Activated naive CD4-positive, alpha-beta T cell treated with anti-CD3 and anti-CD28 coated beads, Interleukin-2, amount 50 U/mL, for 72 hours (primary cell): ENCODE results near the gene PHYKPL. TPM values are rescaled to one million over a fixed set of nuclear protein-coding genes. Genes with fewer than 3 reads are reported as not detected.
"Not testable (repeated sequence)": the region's sequence is repeated elsewhere in the genome, so short reads cannot be mapped to it uniquely, and the experiment has no call there.

Source experiments
- ATAC-seq, 2 donors: fragments of 150-1000 bp; cut with Tn5 transposase; 2 replicates each; pipeline ENCODE4 v1.10.0; 2021; ENCODE audit warnings: mild to moderate bottlenecking in 2 of 2, moderate library complexity in 2 of 2
- DNase-seq, 2 donors: peaks; one replicate each; pipeline ENCODE4 v3.0.0; 2021 to 2022; ENCODE audit warnings: low spot score in 2 of 2
- H3K27ac Mint-ChIP-seq, 2 donors: one replicate each; pipeline ENCODE4 v1.8.0; 2022; ENCODE audit warnings: mild to moderate bottlenecking in 2 of 2, mixed read lengths in 2 of 2
- H3K36me3 Mint-ChIP-seq, 2 donors: one replicate each; pipeline ENCODE4 v1.8.0; 2022; ENCODE audit warnings: mixed read lengths in 2 of 2
- H3K9me3 Mint-ChIP-seq, 2 donors: one replicate each; pipeline ENCODE4 v1.8.0; 2022; ENCODE audit warnings: mixed read lengths in 2 of 2
- total RNA-seq, 2 donors: library from RNA; stranded (reverse); gene quantifications; one replicate each; pipeline ENCODE4 v1.2.3, GENCODE V29; 2022

The PHYKPL gene
- total RNA-seq, 2 donors from 2014 or later: 51.1 to 97.6 TPM

GRCh38 chr5:178271231-178271630 is 38.6 kb upstream of the PHYKPL start:
- Mint-ChIP-seq H3K36me3 (no peaks in the 10 kb centered on the region), H3K9me3 (peaks cover 0 to 5% of the 10 kb centered on the region in 2 donors), H3K27ac (no peak overlapping the region)
- DNase-seq (no peak), ATAC-seq (no peak)

DNA sequence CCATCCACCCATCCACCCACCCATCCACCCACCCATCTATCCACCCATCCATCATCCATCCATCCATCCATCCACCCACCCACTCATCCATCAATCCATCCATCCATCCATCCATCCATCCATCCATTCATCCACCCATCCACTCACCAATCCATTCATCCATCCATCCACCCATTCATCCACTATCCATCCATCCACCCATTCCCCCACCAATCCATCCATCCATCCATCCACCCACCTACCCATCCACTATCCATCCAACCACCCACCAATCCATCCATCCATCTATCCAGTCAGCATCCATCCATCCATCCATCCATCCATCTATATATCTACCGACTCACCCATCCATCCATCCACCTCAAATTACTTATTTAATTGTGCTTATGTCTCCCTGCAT is 36.9 kb upstream of the PHYKPL start:
- peaks cover 0 to 5% of the 10 kb centered on the region in 2 donors for H3K9me3 Mint-ChIP-seq
- H3K27ac Mint-ChIP-seq: no peak overlapping the region
- ATAC-seq: no peak
- DNase-seq: no peak
- H3K36me3 Mint-ChIP-seq: no peaks in the 10 kb centered on the region

GRCh38 chr5:178267876-178268275 is 35.3 kb upstream of the PHYKPL start:
- H3K27ac Mint-ChIP-seq: no peak overlapping the region
- ATAC-seq (no peak), DNase-seq (no peak)
- H3K9me3 Mint-ChIP-seq: peaks cover 5% of the 10 kb centered on the region in 2 donors
- no peaks in the 10 kb centered on the region for H3K36me3 Mint-ChIP-seq

- Mint-ChIP-seq H3K9me3 (peaks cover 5 to 10% of the 10 kb centered on the region in 2 donors), H3K36me3 (no peaks in the 10 kb centered on the region), H3K27ac (peak overlapping the region in 1 of 2 donors; percentile 27)
- no peak for ATAC-seq
- DNase-seq: no peak
These were observed 34.6 kb upstream of the PHYKPL start for GRCh38 chr5:178267245-178267644.

GRCh38 chr5:178266581-178266980 is 34.0 kb upstream of the PHYKPL start:
- Mint-ChIP-seq H3K36me3 (no peaks in the 10 kb centered on the region), H3K9me3 (peaks cover 5 to 10% of the 10 kb centered on the region in 2 donors), H3K27ac (peak overlapping the region in 1 of 2 donors; percentile 27)
- no peak for DNase-seq
- no peak for ATAC-seq

DNA sequence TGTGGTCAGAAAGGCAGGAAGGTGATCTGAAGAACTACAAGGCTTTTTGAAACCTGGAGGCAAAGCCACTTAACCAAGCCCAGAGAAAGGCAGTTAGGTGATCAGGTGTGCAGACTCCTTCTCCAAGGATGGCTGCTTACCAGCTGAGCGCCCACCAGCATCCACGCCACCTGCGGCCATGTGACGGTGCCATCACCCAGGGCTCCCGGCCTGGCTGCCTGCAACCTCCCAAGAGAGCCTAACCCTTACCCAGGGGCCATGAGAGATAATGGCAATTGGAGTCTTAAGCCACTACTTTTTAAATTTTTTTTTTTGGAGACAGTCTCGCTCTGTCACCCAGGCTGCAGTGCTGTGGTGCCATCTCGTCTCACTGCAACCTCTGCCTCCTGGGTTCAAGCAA is 33.1 kb upstream of the PHYKPL start:
- Mint-ChIP-seq H3K27ac (no peak overlapping the region), H3K9me3 (peaks cover 5 to 10% of the 10 kb centered on the region in 2 donors), H3K36me3 (no peaks in the 10 kb centered on the region)
- DNase-seq (no peak), ATAC-seq (no peak)

- Mint-ChIP-seq H3K9me3 (peaks cover 5% of the 10 kb centered on the region in 2 donors), H3K27ac (no peak overlapping the region), H3K36me3 (no peaks in the 10 kb centered on the region)
- DNase-seq (no peak), ATAC-seq (no peak)
These were observed 31.4 kb upstream of the PHYKPL start for GRCh38 chr5:178264044-178264443.

DNA sequence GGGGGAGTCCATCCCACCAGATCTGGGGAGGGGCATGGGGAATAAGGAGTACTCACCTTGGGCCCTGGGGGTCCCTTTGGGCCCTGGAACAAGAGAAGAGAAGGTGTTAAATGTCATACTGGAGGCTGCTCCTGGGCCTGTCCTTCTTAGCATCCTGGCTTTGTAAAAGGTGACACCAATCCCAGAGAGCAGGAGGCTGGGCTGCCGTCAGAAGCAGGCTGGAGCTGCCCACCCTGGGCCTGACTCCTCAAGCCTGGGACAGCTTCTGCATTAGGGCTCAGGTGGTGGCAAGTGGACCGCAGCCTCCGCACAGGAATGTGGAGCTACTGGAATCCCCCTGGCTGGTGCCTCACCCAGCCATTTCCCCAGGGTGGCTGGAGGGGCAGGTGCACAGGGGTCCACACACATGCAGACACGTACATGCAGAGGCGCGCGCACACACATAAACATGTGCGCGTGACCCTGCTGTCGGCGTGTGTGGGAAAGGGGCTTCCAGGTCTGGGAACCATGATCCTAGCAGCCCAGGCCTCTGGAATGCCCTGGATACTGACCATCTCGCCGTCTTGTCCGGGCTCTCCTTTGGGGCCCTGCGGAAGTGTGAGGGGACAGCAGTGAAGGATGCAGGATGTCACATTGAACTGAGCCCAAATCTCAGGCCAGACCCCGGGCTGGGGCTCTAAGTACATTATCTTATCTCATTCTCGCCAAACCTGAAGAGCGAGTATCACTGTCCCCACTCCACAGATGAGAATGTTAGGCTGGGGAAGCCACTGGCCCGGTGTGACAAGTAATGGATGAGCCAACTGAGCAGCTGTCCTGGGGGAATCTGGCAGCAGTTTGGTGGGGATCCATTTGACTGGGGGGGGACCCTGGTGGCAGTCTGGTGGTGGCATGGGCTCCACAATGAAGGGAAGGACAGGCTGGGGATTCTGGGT is 29.3 kb upstream of the PHYKPL start:
- no peak for ATAC-seq
- H3K36me3 Mint-ChIP-seq: no peaks in the 10 kb centered on the region
- no peak for DNase-seq
- peaks cover 5% of the 10 kb centered on the region in 2 donors for H3K9me3 Mint-ChIP-seq
- H3K27ac Mint-ChIP-seq: no peak overlapping the region

DNA sequence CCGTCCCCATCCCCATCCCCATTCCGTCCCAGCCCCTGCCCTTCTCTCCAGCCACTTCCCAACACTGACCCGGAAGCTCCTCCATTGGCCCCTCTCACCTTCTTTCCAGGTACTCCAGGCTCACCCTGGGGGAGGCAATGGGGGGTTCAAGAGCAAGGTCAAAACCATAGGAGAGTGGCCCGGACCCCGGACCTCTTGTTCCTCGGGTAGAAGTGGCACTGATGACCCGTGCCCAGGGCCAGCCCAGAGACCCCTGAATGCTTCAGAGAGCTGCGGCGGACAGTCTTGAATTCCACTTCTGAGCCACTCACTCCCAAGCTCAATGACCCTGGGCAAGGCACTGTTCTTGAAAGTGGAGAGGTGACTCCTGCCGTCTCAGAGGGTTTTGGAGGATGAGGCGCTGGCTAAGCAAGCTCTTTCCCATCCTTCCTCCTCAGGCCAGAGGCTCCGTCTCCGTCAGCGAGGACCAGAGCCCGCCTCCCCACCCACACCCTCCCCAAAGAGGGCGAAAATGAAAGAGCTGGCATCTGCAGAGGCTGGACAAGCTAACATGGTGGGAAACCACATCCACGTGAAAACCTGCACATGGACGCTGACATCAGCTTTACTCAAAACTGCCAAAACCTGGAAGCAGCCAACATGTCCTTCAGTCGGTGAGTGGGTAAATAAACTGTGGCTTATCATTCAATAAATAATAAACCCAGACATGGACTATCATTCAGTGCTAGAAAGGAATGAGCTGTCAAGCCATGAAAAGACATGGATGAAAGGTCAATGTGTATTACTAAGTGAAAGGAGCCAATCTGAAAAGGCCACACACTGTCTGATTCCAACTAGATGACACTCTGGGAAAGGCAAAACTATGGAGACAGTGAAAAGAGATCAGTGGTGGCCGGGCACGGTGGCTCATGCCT is 27.3 kb upstream of the PHYKPL start:
- H3K27ac Mint-ChIP-seq: no peak overlapping the region
- ATAC-seq (peak in 1 of 2 donors; percentile 48), DNase-seq (no peak)
- H3K9me3 Mint-ChIP-seq: peaks cover 5% of the 10 kb centered on the region in 2 donors
- H3K36me3 Mint-ChIP-seq: no peaks in the 10 kb centered on the region

- Mint-ChIP-seq H3K36me3 (no peaks in the 10 kb centered on the region), H3K27ac (no peak overlapping the region), H3K9me3 (peaks cover 0 to 2% of the 10 kb centered on the region in 2 donors)
- DNase-seq (no peak), ATAC-seq (no peak)
These were observed 25.0 kb upstream of the PHYKPL start for GRCh38 chr5:178257650-178258049.

DNA sequence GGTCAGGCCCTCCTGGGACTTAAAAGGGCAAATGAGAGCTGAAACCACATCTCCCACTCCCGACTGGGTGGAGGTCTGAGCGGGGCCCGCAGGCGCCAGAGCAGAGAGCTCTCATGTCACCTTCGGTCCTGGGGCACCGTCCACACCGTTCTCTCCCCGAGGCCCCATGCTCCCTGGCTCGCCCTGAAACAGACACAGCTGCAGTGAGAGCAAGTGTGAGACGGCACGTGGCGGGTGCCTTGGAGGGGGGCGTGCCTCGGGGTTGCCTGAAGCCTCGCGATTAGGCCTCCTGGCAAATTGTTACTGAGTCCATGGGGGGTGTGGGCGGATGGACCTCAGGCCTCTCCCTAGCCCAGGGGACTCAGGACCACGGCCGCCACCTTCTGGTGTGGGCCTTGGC is 24.1 kb upstream of the PHYKPL start:
- Mint-ChIP-seq H3K36me3 (no peaks in the 10 kb centered on the region), H3K9me3 (no peaks in the 10 kb centered on the region), H3K27ac (no peak overlapping the region)
- ATAC-seq (no peak), DNase-seq (no peak)

- ATAC-seq, H3K9me3 Mint-ChIP-seq, H3K27ac Mint-ChIP-seq, DNase-seq, H3K36me3 Mint-ChIP-seq: not testable (repeated sequence)
These were observed 21.0 kb upstream of the PHYKPL start for GRCh38 chr5:178253632-178254031.

DNA sequence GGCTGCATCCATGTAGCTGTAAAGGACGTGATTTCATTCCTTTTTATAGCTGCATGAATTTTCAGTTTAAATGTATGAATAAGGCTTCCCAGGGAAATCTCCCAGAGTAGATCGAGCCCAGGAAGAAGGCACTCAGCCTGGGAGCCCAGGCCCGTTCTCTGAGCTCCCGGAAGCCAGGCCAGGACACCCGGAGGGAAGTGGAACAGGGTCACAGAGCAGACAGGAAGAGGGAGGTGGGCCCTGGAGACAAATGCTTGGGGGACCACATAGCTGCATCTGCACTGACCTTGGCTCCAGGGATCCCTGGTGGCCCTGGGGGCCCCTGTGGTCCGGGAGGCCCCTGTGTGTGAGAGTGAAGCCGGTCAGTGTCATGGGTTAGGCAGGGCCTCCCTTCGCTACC is 19.7 kb upstream of the PHYKPL start:
- H3K36me3 Mint-ChIP-seq: no peaks in the 10 kb centered on the region
- no peak overlapping the region for H3K27ac Mint-ChIP-seq

DNA sequence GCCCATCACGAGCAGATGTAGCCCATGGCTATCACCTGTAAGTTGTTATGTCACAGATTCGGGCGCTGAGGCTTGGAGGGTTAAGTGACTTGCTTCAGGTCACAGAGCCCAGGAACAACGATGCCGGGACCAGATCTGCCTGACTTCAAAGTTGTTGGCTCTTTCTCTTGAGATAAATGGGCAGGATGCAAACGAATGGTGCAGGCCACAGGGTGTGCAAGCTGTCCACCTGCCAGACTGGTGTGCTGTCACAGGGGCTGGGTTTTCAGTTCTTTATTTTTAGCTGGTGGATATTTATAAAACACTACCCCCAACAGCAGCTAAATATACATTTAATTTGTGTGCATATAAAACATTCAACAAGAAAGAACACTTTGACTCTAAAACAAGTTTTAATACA is 17.7 kb upstream of the PHYKPL start:
- Mint-ChIP-seq H3K36me3 (no peaks in the 10 kb centered on the region), H3K27ac (no peak overlapping the region), H3K9me3 (no peaks in the 10 kb centered on the region)
- DNase-seq: no peak
- no peak for ATAC-seq

More for the DNA sequence above, 19.7 kb upstream of the PHYKPL start:
- H3K9me3 Mint-ChIP-seq: no peaks in the 10 kb centered on the region
- ATAC-seq: no peak
- DNase-seq: no peak

DNA sequence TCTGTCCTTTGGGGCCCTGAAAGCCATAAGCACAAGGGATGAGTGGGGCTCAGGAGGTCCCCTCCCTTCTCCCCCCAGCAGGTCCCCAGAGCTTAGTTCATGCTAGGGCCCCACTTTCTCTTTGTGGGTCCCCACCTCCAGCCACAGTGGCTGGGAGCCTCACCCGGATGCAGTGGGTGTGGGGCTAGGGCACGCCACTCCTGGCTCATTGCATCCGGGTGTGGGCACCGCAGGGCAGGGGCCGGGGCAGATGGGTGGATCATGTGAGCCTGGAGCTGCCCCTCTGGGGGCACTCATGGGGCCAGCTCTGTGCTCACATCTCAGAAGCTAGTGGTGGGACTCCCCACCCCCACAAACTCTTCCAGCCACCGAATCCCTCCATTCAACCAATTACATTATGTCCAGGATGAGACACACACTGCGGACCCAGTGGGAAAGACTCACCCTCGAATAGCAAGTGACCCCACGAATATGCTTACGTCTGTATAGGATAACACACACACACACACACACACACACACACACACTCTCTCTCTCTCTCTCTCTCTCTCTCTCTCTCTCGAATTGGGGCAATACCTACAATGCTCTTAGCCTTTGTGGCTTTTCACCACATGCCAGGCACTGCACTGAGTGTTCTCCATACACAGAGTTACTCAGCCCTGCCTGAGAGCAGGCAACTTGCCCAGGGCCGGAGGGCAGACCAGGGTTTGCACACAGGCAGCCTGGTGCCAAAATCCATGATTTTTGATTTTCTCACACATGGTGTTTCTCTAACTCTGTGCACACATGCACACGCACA is 16.8 kb upstream of the PHYKPL start:
- Mint-ChIP-seq H3K36me3 (no peaks in the 10 kb centered on the region), H3K27ac (peak overlapping the region; percentile 11 to 51), H3K9me3 (no peaks in the 10 kb centered on the region)
- ATAC-seq: peak; percentile 66 to 92
- no peak for DNase-seq

GRCh38 chr5:178248750-178249149 is 16.1 kb upstream of the PHYKPL start:
- Mint-ChIP-seq H3K9me3 (no peaks in the 10 kb centered on the region), H3K36me3 (no peaks in the 10 kb centered on the region), H3K27ac (peak overlapping the region in 1 of 2 donors; percentile 40)
- ATAC-seq (no peak), DNase-seq (no peak)
